ENCODE measurements around the gene RAPGEF6. TPM values are rescaled to one million over a fixed set of nuclear protein-coding genes. Genes with fewer than 3 reads are reported as not detected.

RAPGEF6 gene
- total RNA-seq, 4 donors from 2014 or later: 10.2 to 26.5 (median 13.7) TPM

- Histone ChIP-seq H3K4me1 (no peaks in the 10 kb centered on the region), H3K27ac (no peak overlapping the region), H3K36me3 (peaks cover 5 to 73% (median 6%) of the 10 kb centered on the region in 3 donors), H3K27me3 (no peaks in the 10 kb centered on the region), H3K4me3 (no peak overlapping the region), H3K9me3 (peaks cover 0 to 5% (median 0%) of the 10 kb centered on the region in 3 donors)
- TF ChIP-seq POLR2A (IDR thresholded peaks at IDR 0.05): no peak
- TF ChIP-seq CTCF (IDR thresholded peaks at IDR 0.05): no peak
- no peak for DNase-seq
- intact Hi-C loops (cut with DNase I): no loop called here
- 89 to 90% methylated on average over 2 of the region's 2 CpGs for WGBS, 2 donors
Observed at GRCh38 chr5:131654776-131655175, 19.7 kb upstream of the RAPGEF6 start.

DNA sequence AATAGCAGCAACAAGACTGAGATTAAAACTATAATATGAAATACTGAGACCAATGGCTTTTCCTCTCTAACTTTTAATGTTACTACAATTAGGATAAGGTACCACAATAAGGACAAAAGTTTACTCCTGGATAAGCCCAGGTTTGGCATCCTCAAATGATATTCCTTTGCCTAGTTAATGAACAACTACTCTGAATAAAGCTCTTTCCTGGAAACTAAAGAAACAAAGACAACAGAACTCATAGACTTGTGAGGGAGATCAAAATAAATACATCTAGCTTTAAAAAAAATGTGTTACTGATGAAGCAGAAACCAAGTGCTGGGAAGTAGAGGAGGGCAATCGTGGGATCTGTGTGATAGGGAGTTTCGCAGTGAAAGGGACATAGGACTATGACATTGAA lies 19.3 kb upstream of the RAPGEF6 start:
- no peak for DNase-seq
- WGBS, 2 donors: 82 to 84% methylated on average over 2 of the region's 2 CpGs
- Histone ChIP-seq H3K9me3 (peaks cover 0 to under 1% (median 0%) of the 10 kb centered on the region in 3 donors), H3K27me3 (no peaks in the 10 kb centered on the region), H3K4me3 (no peak overlapping the region), H3K4me1 (no peaks in the 10 kb centered on the region), H3K36me3 (peaks cover 2 to 73% (median 5%) of the 10 kb centered on the region in 3 donors), H3K27ac (no peak overlapping the region)
- intact Hi-C loops (cut with DNase I): no loop called here
- TF ChIP-seq POLR2A (IDR thresholded peaks at IDR 0.05) (no peak), CTCF (IDR thresholded peaks at IDR 0.05) (no peak)

DNA sequence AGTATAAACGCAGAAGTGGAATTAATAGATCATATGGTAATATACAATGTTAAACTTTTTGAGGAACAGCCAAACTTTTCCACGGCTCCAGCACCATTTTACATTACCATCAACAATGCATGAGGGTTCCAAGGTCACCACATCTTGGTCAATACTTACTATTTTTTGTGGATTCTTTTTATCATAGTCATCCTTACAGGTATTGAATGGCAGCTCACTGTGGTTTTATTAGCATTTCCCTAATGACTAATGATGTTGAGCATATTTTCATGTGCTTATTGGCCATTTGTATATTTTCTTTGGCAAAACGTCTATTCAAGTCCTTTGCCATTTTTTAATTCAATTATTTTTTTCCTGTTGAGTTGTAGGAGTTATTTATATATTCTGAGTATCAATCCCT lies 14.1 kb upstream of the RAPGEF6 start:
- Histone ChIP-seq H3K36me3 (peaks cover 0 to 91% (median 5%) of the 10 kb centered on the region in 3 donors), H3K4me1 (no peaks in the 10 kb centered on the region), H3K4me3 (no peak overlapping the region), H3K27ac (no peak overlapping the region), H3K27me3 (no peaks in the 10 kb centered on the region), H3K9me3 (no peaks in the 10 kb centered on the region)
- no peak for TF ChIP-seq CTCF (IDR thresholded peaks at IDR 0.05)
- TF ChIP-seq POLR2A (IDR thresholded peaks at IDR 0.05): no peak
- no peak for DNase-seq
- WGBS, 2 donors: 75 to 82% methylated on average over 3 of the region's 3 CpGs
- intact Hi-C loops (cut with DNase I): no loop called here

- Histone ChIP-seq H3K27ac (no peak overlapping the region), H3K4me3 (no peak overlapping the region), H3K4me1 (no peaks in the 10 kb centered on the region), H3K27me3 (no peaks in the 10 kb centered on the region), H3K36me3 (peaks cover 0 to 83% (median 5%) of the 10 kb centered on the region in 3 donors), H3K9me3 (no peaks in the 10 kb centered on the region)
- 81 to 87% methylated on average over 10 of the region's 10 CpGs for WGBS, 2 donors
- DNase-seq: no peak
- intact Hi-C loops (cut with DNase I): no loop called here
- TF ChIP-seq POLR2A (IDR thresholded peaks at IDR 0.05) (no peak), CTCF (IDR thresholded peaks at IDR 0.05) (no peak)
Observed at GRCh38 chr5:131647048-131647769, 12.2 kb upstream of the RAPGEF6 start.

DNA sequence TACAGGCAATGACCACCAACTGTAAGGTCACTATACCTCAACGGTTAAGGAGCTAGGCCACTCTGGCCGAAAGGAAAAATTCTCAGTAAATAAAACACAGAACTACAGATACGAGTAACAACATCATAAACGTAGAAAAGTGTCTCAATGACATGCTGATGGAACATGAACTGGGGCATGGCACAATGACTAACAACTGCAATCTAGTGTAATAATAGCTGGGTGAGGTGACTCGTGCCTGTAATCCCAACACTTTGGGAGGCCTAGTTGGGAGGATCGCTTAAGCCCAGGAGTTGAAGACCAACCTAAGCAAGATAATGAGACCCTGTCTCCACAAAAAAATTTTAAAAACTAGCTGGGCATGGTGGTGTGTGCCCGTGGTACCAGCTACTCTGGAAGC lies 9.8 kb upstream of the RAPGEF6 start:
- peaks cover 0 to 59% (median 0%) of the 10 kb centered on the region in 3 donors for H3K36me3 ChIP-seq

More for the DNA sequence above, 9.8 kb upstream of the RAPGEF6 start:
- no peak for TF ChIP-seq POLR2A (IDR thresholded peaks at IDR 0.05)
- TF ChIP-seq CTCF (IDR thresholded peaks at IDR 0.05): no peak
- Histone ChIP-seq H3K27ac (no peak overlapping the region), H3K4me3 (no peak overlapping the region), H3K9me3 (no peaks in the 10 kb centered on the region), H3K27me3 (no peaks in the 10 kb centered on the region), H3K4me1 (peaks cover 0 to 12% (median 0%) of the 10 kb centered on the region in 3 donors)
- DNase-seq: no peak
- 89 to 92% methylated on average over 7 of the region's 7 CpGs for WGBS, 2 donors
- intact Hi-C loops (cut with DNase I): no loop called here
